Thymus (tissue), 11 donors: Measurements from ENCODE around the gene BHLHE23. TPM values are rescaled to one million over a fixed set of nuclear protein-coding genes. Genes with fewer than 3 reads are reported as not detected.
"Not testable (repeated sequence)": the region's sequence is repeated elsewhere in the genome, so short reads cannot be mapped to it uniquely, and the experiment has no call there.

Experiments used
- DNase-seq, 9 donors: peaks; one replicate each; pipeline ENCODE4 v3.0.0-alpha.2; 2013; ENCODE audit warnings: low spot score in 9 of 9, low read depth in 6 of 9, missing footprints in 1 of 9
- H3K27ac ChIP-seq, 2 donors: one replicate each; pipeline ENCODE4 v1.5.1; 2013; ENCODE audit warnings: control low read depth in 1 of 2, low read depth in 1 of 2, low read length in 1 of 2, mild to moderate bottlenecking in 1 of 2, moderate library complexity in 1 of 2
- H3K27me3 ChIP-seq, 2 donors: one replicate each; pipeline ENCODE4 v1.5.1; 2013; ENCODE audit warnings: low read length in 1 of 2; ENCODE audit not compliant: control insufficient read depth in 2 of 2, insufficient read depth in 1 of 2
- H3K36me3 ChIP-seq, 2 donors: one replicate each; pipeline ENCODE4 v1.5.1; 2013; ENCODE audit warnings: low read length in 1 of 2, mild to moderate bottlenecking in 1 of 2, moderate library complexity in 1 of 2; ENCODE audit not compliant: control insufficient read depth in 2 of 2, insufficient read depth in 2 of 2
- H3K4me1 ChIP-seq, 2 donors: one replicate each; pipeline ENCODE4 v1.5.1; 2013; ENCODE audit warnings: low read length in 2 of 2; ENCODE audit not compliant: control insufficient read depth in 2 of 2, insufficient read depth in 2 of 2
- H3K4me3 ChIP-seq, 2 donors: one replicate each; pipeline ENCODE4 v1.5.1; 2013; ENCODE audit warnings: low read length in 2 of 2, control low read depth in 1 of 2, mild to moderate bottlenecking in 1 of 2
- H3K9me3 ChIP-seq, 2 donors: one replicate each; pipeline ENCODE4 v1.5.1; 2013; ENCODE audit warnings: low read length in 1 of 2, mild to moderate bottlenecking in 1 of 2; ENCODE audit not compliant: control insufficient read depth in 2 of 2, insufficient read depth in 1 of 2
- WGBS: extraction: QIAGEN DNeasy Blood & Tissue Kit; methylation state at CpG from one replicate; pipeline ENCODE4 v1.1.7; 2013; 5-methylcytosine and 5-hydroxymethylcytosine counted together
- polyA plus RNA-seq: library from polyadenylated mRNA; stranded (reverse); fragments of 200-250 nt; gene quantifications from one replicate; pipeline ENCODE4 v1.2.3, GENCODE V29; 2013
- total RNA-seq: library from RNA; stranded (reverse); fragments of 120-200 nt; gene quantifications from one replicate; pipeline ENCODE4 v1.2.4, GENCODE V29; 2013
- donor health status: healthy.

BHLHE23 gene
- total and polyA plus RNA-seq, 2 donors = 0.37 to 0.42 TPM

DNA sequence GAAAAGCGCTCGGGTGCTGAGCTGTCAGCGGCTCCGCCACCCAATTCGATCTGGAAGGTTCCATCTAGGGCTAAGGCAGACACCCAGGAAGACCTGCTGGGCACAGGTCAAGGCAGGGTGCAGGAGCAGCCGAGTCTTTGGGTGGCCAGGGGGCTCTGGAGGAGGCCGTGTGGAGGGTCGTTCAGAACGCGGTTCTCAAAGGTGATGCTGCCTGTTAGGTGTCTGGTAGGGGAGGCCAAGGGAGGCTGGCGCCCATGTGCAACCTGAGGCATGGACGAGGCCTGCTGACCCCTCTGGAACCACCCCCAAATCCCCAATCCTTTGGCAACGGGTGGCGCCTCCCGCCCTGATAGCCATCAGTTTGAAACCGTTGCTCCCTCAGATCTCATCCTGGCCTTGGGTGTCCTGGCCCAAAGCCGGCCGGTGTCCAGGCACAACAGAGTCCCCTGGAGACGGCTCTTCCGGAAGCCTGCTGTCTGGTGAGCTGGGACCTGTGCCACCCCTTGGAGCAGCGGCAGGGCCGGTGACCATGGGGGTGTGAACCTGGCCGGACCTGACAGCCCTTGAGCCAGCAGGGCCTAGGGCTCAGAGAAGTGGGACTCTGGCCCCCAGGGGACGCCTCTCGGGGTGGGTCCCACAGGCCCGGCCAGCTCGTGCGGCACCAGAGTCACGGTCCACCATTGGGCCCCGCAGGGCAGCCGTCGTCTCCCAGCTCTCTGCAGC is 43.7 kb downstream of the BHLHE23 start:
- H3K27me3 ChIP-seq = no peaks in the 10 kb centered on the region
- H3K4me3 ChIP-seq = no peak overlapping the region
- H3K9me3 ChIP-seq = no peaks in the 10 kb centered on the region
- WGBS = 95% methylated on average over 32 of the region's 32 CpGs
- no peak overlapping the region for H3K27ac ChIP-seq
- H3K36me3 ChIP-seq = no peaks in the 10 kb centered on the region
- DNase-seq = no peak
- peaks cover 18 to 25% of the 10 kb centered on the region in 2 donors for H3K4me1 ChIP-seq

- H3K9me3 ChIP-seq = peaks cover 0 to 5% of the 10 kb centered on the region in 2 donors
- peaks cover 19 to 26% of the 10 kb centered on the region in 2 donors for H3K4me1 ChIP-seq
- no peaks in the 10 kb centered on the region for H3K27me3 ChIP-seq
- no peak overlapping the region for H3K27ac ChIP-seq
- no peaks in the 10 kb centered on the region for H3K36me3 ChIP-seq
- 97% methylated on average over 30 of the region's 30 CpGs for WGBS
- DNase-seq = no peak
- H3K4me3 ChIP-seq = no peak overlapping the region
These were observed 44.4 kb downstream of the BHLHE23 start for GRCh38 chr20:62962221-62962879.

GRCh38 chr20:62961799-62962198 is 45.0 kb downstream of the BHLHE23 start:
- WGBS = 94% methylated on average over 8 of the region's 8 CpGs
- H3K4me1 ChIP-seq = peaks cover 19 to 26% of the 10 kb centered on the region in 2 donors
- H3K36me3 ChIP-seq = no peaks in the 10 kb centered on the region
- H3K27ac ChIP-seq = no peak overlapping the region
- no peak overlapping the region for H3K4me3 ChIP-seq
- peaks cover 0 to 6% of the 10 kb centered on the region in 2 donors for H3K9me3 ChIP-seq
- no peaks in the 10 kb centered on the region for H3K27me3 ChIP-seq
- no peak for DNase-seq

GRCh38 chr20:62961310-62961783 is 45.4 kb downstream of the BHLHE23 start:
- Histone ChIP-seq H3K4me1 (peaks cover 19 to 26% of the 10 kb centered on the region in 2 donors), H3K36me3 (no peaks in the 10 kb centered on the region), H3K9me3 (peaks cover 0 to 6% of the 10 kb centered on the region in 2 donors), H3K4me3 (no peak overlapping the region), H3K27me3 (no peaks in the 10 kb centered on the region), H3K27ac (no peak overlapping the region)
- no peak for DNase-seq
- WGBS = 92% methylated on average over 19 of the region's 19 CpGs

DNA sequence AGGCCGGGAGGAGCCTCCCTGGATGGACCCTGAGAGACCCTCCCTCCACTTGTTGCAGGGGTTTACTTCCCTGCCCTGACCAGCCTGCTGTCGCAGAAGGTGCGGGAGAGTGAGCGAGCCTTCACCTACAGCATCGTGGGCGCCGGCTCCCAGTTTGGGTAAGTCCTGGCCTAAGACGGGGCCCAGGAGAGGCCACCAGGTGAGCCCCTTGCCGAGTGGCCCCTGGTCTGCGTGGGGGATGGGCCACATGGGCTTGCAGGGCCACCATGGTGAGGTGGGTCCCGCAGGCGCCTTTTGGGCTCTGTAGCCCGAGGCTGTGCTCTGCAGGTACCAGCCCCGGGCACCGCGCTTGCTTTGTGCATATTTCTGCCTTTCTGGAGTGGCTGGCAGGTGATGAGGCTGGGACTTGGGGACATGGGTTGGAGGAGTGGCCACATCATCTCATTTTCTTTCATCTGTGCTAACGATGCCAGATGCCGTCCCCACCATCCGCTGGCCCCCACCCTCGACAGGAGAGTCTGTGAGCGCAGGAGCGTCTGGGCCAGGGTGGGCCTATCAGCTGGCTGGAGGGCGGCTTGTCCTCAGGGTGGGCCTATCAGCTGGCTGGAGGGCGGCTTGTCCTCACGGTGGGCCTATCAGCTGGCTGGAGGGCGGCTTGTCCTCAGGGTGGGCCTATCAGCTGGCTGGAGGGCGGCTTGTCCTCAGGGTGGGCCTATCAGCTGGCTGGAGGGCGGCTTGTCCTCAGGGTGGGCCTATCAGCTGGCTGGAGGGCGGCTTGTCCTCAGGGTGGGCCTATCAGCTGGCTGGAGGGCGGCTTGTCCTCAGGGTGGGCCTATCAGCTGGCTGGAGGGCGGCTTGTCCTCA is 46.1 kb downstream of the BHLHE23 start:
- H3K36me3 ChIP-seq, DNase-seq: not testable (repeated sequence)
- WGBS = 94% methylated on average over 24 of the region's 31 CpGs

DNA sequence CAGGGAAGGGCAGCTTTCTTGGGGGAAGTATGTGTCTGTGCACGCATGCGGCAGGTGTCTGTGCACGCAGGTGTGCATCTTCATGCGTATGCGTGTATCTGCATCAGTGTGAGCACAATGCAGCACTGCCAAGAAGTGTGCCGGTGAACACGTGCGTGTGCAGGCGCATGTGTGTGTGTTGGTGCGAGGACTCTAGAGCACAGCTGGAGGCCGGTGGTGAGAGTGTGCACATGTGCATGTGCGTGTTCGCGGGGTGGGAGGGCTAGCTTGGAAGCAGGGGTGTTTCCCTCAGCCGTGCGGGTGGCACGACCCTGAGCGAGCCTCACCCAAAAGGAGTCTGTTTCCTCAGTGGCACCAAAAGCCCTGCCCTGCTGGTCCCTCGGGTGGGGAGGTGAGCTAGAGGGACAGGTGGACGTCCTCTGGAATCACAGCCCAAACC is 46.7 kb downstream of the BHLHE23 start:
- no peak for DNase-seq
- Histone ChIP-seq H3K27me3 (no peaks in the 10 kb centered on the region), H3K27ac (no peak overlapping the region)

More for the DNA sequence above, 46.1 kb downstream of the BHLHE23 start:
- H3K27ac ChIP-seq, H3K9me3 ChIP-seq, H3K4me3 ChIP-seq, H3K27me3 ChIP-seq: not testable (repeated sequence)
- peaks cover 19 to 28% of the 10 kb centered on the region in 2 donors for H3K4me1 ChIP-seq

DNA sequence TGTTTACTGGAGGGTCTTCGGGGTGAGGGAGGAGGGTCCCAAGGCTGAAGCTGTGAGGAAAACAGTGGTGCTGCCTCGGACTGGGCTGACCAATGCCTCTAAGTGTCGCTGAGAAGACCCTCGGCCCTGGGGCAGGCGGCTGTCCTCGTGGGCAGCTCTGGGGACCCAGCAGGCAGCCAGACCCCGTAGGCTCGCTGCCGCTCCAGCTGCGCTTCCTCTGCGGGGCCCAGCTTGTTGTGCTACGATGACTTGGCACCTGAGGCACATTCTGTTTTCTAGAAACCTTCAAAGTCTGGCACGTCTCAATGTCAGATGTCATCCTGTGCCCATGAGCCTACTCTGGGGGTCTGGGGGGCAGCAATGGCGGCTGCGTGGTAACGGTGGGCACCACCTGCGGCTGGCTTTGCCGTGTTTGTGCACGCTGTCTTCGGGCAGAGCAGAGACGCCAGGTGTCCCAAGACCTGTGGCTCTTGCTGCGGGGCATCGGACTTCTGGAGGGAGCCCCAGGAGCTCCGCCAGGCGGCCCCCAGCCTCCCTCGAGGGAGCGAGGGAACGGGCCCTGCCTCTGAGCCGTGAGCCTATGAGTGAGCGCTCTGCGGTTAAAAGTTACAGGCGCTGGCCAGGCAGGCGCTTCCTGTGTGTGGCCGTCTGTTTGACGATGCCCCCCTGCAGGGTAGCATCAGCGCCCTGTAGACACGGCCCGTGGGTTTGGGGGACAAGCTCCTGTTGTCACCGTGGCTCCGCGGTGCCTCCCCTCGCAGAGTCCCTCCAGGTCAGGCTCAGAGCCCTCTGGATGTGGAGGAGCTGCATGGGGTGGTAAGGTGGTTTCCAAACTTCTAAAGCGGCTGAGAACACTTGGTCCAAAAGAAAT is 47.4 kb downstream of the BHLHE23 start:
- DNase-seq = peak in 3 of 9 donors; percentile 52 to 89 (median 67)

More for the DNA sequence above, 46.7 kb downstream of the BHLHE23 start:
- Histone ChIP-seq H3K9me3 (peaks cover 0 to 6% of the 10 kb centered on the region in 2 donors), H3K4me1 (peaks cover 19 to 35% of the 10 kb centered on the region in 2 donors), H3K4me3 (no peak overlapping the region), H3K36me3 (no peaks in the 10 kb centered on the region)
- 85% methylated on average over 20 of the region's 20 CpGs for WGBS

DNA sequence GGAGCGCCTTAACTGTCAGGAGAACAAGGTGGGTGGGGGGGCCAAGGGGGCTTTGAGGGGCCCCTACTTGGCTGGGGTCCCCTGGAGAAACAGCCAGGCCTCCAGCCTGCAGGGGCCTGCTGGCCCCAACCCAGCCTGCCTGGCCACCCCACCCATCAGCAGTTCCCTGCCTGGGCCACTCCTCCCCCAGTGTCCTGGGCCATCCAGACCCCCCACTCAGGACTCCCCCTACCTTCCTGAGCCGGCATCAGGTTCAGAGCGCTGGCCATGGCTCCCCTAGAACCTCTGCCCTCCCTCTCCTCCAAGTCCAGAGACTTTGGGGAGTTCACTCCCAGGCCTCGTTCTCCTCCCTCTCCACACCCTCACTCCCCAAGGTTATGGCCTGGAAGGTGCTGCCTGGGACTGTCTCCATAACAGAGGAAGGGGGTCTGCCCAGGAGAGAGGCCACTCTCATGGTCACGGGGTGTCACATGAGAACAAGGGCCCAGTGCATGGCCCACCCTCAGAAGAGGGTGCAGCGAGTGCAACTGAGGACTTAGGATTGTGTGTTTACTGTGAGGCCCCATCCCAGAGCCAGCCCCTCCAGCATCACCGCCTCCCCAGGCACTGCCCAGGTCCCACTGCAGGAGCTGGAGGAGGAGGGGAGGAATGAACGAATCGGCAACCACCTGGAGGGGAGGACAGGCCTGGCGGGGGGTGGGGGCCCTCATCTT is 48.2 kb downstream of the BHLHE23 start:
- H3K36me3 ChIP-seq = no peaks in the 10 kb centered on the region

More for the DNA sequence above, 47.4 kb downstream of the BHLHE23 start:
- H3K27ac ChIP-seq = peak overlapping the region; percentile 46 to 69
- H3K9me3 ChIP-seq = peaks cover 0 to 6% of the 10 kb centered on the region in 2 donors
- no peak overlapping the region for H3K4me3 ChIP-seq
- no peaks in the 10 kb centered on the region for H3K27me3 ChIP-seq
- peaks cover 26 to 42% of the 10 kb centered on the region in 2 donors for H3K4me1 ChIP-seq
- no peaks in the 10 kb centered on the region for H3K36me3 ChIP-seq
- 28% methylated on average over 43 of the region's 43 CpGs for WGBS

More for the DNA sequence above, 48.2 kb downstream of the BHLHE23 start:
- H3K27me3 ChIP-seq = no peaks in the 10 kb centered on the region
- H3K9me3 ChIP-seq = peaks cover 0 to 6% of the 10 kb centered on the region in 2 donors
- WGBS = 77% methylated on average over 10 of the region's 10 CpGs
- DNase-seq = no peak
- peak overlapping the region; percentile 46 to 69 for H3K27ac ChIP-seq
- no peak overlapping the region for H3K4me3 ChIP-seq
- H3K4me1 ChIP-seq = peaks cover 31 to 50% of the 10 kb centered on the region in 2 donors
